Spleen (tissue), 11 donors: Measurements from ENCODE around the gene SLC16A3. TPM values are rescaled to one million over a fixed set of nuclear protein-coding genes. Genes with fewer than 3 reads are reported as not detected.
"Not testable (repeated sequence)": the region's sequence is repeated elsewhere in the genome, so short reads cannot be mapped to it uniquely, and the experiment has no call there.

Experiments used
- DNase-seq: peaks from one replicate; pipeline ENCODE4 v3.0.0-alpha.2; 2020
- H3K27ac ChIP-seq, 8 donors: fragments of 200-600 bp; sonication (generic) in 7 of 8; 1 replicate in 4 of 8; 2 replicates in 4 of 8; pipeline versions ENCODE4 v1.5.0 to v1.8.0; 2016 to 2021; ENCODE audit warnings: inconsistent platforms in 4 of 8, mild to moderate bottlenecking in 4 of 8, moderate library complexity in 1 of 8
- H3K27me3 ChIP-seq, 7 donors: fragments of 200-600 bp; sonication (generic) in 6 of 7; replicated peaks in 1 of 7; 1 replicate in 4 of 7; 2 replicates in 3 of 7; pipeline versions ENCODE4 v1.5.0 to v1.8.0; 2016 to 2021; ENCODE audit warnings: inconsistent platforms in 3 of 7, mild to moderate bottlenecking in 1 of 7
- H3K36me3 ChIP-seq, 6 donors: fragments of 200-600 bp; sonication (generic) in 5 of 6; 1 replicate in 4 of 6; 2 replicates in 2 of 6; pipeline versions ENCODE4 v1.5.0 to v1.8.0; 2016 to 2021; ENCODE audit warnings: inconsistent platforms in 2 of 6
- H3K4me1 ChIP-seq, 6 donors: fragments of 200-600 bp; sonication (generic) in 5 of 6; 1 replicate in 3 of 6; 2 replicates in 3 of 6; pipeline versions ENCODE4 v1.5.0 to v1.8.0; 2016 to 2021; ENCODE audit warnings: inconsistent platforms in 3 of 6
- H3K4me3 ChIP-seq, 8 donors: fragments of 200-600 bp; sonication (generic) in 7 of 8; 1 replicate in 4 of 8; 2 replicates in 4 of 8; pipeline versions ENCODE4 v1.5.0 to v1.8.0; 2016 to 2021; ENCODE audit warnings: inconsistent platforms in 4 of 8, mild to moderate bottlenecking in 4 of 8, moderate library complexity in 2 of 8
- H3K9me3 ChIP-seq, 8 donors: fragments of 200-600 bp; sonication (generic) in 7 of 8; 1 replicate in 4 of 8; 2 replicates in 4 of 8; pipeline versions ENCODE4 v1.5.0 to v1.8.0; 2016 to 2021; ENCODE audit warnings: inconsistent platforms in 4 of 8
- POLR2A ChIP-seq, 3 donors: fragments of 450-650 bp; IDR thresholded peaks; one replicate each; pipeline ENCODE4 v1.5.1; 2017; ENCODE audit warnings: antibody characterized with exemption in 3 of 3, mild to moderate bottlenecking in 1 of 3
- POLR2AphosphoS5 ChIP-seq, 3 donors: sonication (generic); formaldehyde crosslinking; IDR thresholded peaks; one replicate each; pipeline ENCODE4 v1.5.1; 2017; ENCODE audit warnings: antibody characterized with exemption in 3 of 3
- WGBS, 5 donors: extraction: QIAGEN DNeasy Blood & Tissue Kit in 3 of 5; methylation state at CpG; one replicate each; pipeline versions ENCODE4 v1.1.5 to v1.1.7; 2013 to 2018; 5-methylcytosine and 5-hydroxymethylcytosine counted together
- intact Hi-C: fragments of 100-400 bp; cut with DNase I; formaldehyde crosslinking; loops from one replicate; pipeline ENCODE4 v1.15.0; 2023; ENCODE audit warnings: low total_unique reads
- polyA plus RNA-seq, 3 donors: library from polyadenylated mRNA; stranded (reverse); fragments of 200-250 nt; gene quantifications; one replicate each; pipeline ENCODE4 v1.2.1, GENCODE V29; 2013
- total RNA-seq, 7 donors: library from RNA; depleted of rRNA in 3 of 7; stranded (reverse); fragments of >200 nt in 3 of 7; fragmentation: NEBNext Ultra II Directional in 4 of 7; extraction: Animal tissue kit (Norgen Biotek cat#: 25700) in 4 of 7; gene quantifications; one replicate each; pipeline versions ENCODE4 v1.1.0 to v1.2.1, GENCODE V29; 2016 to 2021
- TF ChIP-seq, protein P1 (sequence below), 11 experiments: fragments of 200-600 bp in 7 of 11; fragments of 450-650 bp in 4 of 11; sonication (generic) in 4 of 11; IDR thresholded peaks in 8 of 11; conservative IDR thresholded peaks in 3 of 11; 1 replicate in 7 of 11; 2 replicates in 4 of 11; pipeline versions ENCODE4 v1.4.0 to v1.8.0; 2016 to 2021; ENCODE audit warnings: antibody characterized with exemption in 11 of 11, inconsistent platforms in 4 of 11, mild to moderate bottlenecking in 1 of 11
- donor health status: healthy with polysubstance abuse.
- donor health status: DM: no; HTN: no; CAD: no; lungs with moderate emphysema.
- donor health status: DM: no; HTN: no; CAD: no.
- donor health status: Bipolar disorder and iron deficiency.
- donor health status: healthy.
- donor health status: DM: no; HTN: no; CAD: no.
- donor health status: DM: yes; HTN: yes; CAD: no.

SLC16A3 gene
- total and polyA plus RNA-seq, 10 donors, result 11.1 to 185 (median 74.0) TPM

- H3K27ac ChIP-seq, result no peak overlapping the region
- DNase-seq, result no peak
- intact Hi-C loops, result no loop called here
- TF ChIP-seq POLR2A (IDR thresholded peaks at IDR 0.05), result no peak
- no peak for TF ChIP-seq POLR2AphosphoS5 (IDR thresholded peaks at IDR 0.05)
- TF ChIP-seq, protein P1, sequence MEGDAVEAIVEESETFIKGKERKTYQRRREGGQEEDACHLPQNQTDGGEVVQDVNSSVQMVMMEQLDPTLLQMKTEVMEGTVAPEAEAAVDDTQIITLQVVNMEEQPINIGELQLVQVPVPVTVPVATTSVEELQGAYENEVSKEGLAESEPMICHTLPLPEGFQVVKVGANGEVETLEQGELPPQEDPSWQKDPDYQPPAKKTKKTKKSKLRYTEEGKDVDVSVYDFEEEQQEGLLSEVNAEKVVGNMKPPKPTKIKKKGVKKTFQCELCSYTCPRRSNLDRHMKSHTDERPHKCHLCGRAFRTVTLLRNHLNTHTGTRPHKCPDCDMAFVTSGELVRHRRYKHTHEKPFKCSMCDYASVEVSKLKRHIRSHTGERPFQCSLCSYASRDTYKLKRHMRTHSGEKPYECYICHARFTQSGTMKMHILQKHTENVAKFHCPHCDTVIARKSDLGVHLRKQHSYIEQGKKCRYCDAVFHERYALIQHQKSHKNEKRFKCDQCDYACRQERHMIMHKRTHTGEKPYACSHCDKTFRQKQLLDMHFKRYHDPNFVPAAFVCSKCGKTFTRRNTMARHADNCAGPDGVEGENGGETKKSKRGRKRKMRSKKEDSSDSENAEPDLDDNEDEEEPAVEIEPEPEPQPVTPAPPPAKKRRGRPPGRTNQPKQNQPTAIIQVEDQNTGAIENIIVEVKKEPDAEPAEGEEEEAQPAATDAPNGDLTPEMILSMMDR (IDR thresholded peaks at IDR 0.05 in 8 of 11, conservative IDR thresholded peaks at IDR 0.05 in 3 of 11), result no peak
- H3K36me3 ChIP-seq, result peaks cover 0 to 46% (median 16%) of the 10 kb centered on the region in 6 donors
- peaks cover 0 to 4% (median under 1%) of the 10 kb centered on the region in 6 donors for H3K4me1 ChIP-seq
- H3K27me3 ChIP-seq, result no peaks in the 10 kb centered on the region
- no peaks in the 10 kb centered on the region for H3K9me3 ChIP-seq
- 90 to 95% (median 92%) methylated on average over 22 to 26 of the region's 26 CpGs for WGBS, 5 donors
- no peak overlapping the region for H3K4me3 ChIP-seq
Observed at GRCh38 chr17:82188001-82188961, 40.6 kb upstream of the SLC16A3 start.

- H3K4me3 ChIP-seq, intact Hi-C loops, H3K9me3 ChIP-seq, DNase-seq, H3K27me3 ChIP-seq: not testable (repeated sequence)
- Histone ChIP-seq H3K4me1 (peaks cover 0 to 21% (median 9%) of the 10 kb centered on the region in 6 donors), H3K36me3 (peaks cover 0 to 56% (median 11%) of the 10 kb centered on the region in 6 donors), H3K27ac (peak overlapping the region in 7 of 8 donors; percentile 6 to 85 (median 67))
- 83 to 90% (median 88%) methylated on average over 6 of the region's 6 CpGs for WGBS, 5 donors
Observed at GRCh38 chr17:82193050-82193449, 35.8 kb upstream of the SLC16A3 start.

- peak overlapping the region in 3 of 8 donors; percentile 20 to 57 (median 32) for H3K4me3 ChIP-seq
- intact Hi-C loops, result no loop called here
- TF ChIP-seq POLR2AphosphoS5 (IDR thresholded peaks at IDR 0.05) (peak in 2 of 3 donors; percentile 46 to 62), POLR2A (IDR thresholded peaks at IDR 0.05) (no peak)
- WGBS, 5 donors, result 64 to 80% (median 68%) methylated on average over 16 of the region's 16 CpGs
- DNase-seq, result no peak
- H3K4me1 ChIP-seq, result peaks cover 0 to 26% (median 9%) of the 10 kb centered on the region in 6 donors
- no peaks in the 10 kb centered on the region for H3K27me3 ChIP-seq
- no peaks in the 10 kb centered on the region for H3K9me3 ChIP-seq
- peak overlapping the region; percentile 6 to 85 (median 67) for H3K27ac ChIP-seq
- peaks cover 0 to 62% (median 11%) of the 10 kb centered on the region in 6 donors for H3K36me3 ChIP-seq
Observed at GRCh38 chr17:82193520-82194220, 35.2 kb upstream of the SLC16A3 start.

DNA sequence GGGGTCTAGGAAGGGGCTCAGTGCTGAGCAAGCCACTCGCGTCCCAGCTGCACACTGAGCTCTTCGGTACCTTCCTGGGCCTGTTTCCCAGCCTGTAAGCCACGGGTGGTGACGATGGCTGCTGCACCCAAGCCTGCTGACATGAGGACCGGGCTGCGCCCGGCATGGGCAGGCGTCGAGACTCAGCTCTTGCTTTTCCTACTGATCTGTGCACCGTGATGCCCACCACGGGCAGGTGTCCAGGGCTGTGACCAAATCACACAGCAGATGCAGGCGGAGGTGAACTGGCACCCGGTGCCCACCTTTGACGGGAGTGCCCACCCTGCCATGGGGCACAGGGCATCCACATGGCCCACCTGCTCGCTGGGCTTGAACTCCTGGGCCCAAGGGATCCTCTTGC is 34.1 kb upstream of the SLC16A3 start:
- WGBS, 5 donors, result 96 to 97% (median 97%) methylated on average over 5 to 16 of the region's 16 CpGs
- TF ChIP-seq POLR2A (IDR thresholded peaks at IDR 0.05), result no peak
- H3K4me1 ChIP-seq, result peaks cover 0 to 27% (median 9%) of the 10 kb centered on the region in 6 donors
- intact Hi-C loops, result no loop called here
- H3K27me3 ChIP-seq, result no peaks in the 10 kb centered on the region
- no peaks in the 10 kb centered on the region for H3K9me3 ChIP-seq
- no peak overlapping the region for H3K4me3 ChIP-seq
- DNase-seq, result no peak
- H3K27ac ChIP-seq, result peak overlapping the region in 1 of 8 donors; percentile 85
- peaks cover 0 to 66% (median 11%) of the 10 kb centered on the region in 6 donors for H3K36me3 ChIP-seq

GRCh38 chr17:82195675-82196672 is 32.9 kb upstream of the SLC16A3 start:
- no peak overlapping the region for H3K4me3 ChIP-seq
- H3K27ac ChIP-seq, result no peak overlapping the region
- peaks cover 0 to 40% (median 13%) of the 10 kb centered on the region in 6 donors for H3K4me1 ChIP-seq
- 87 to 92% (median 90%) methylated on average over 24 to 25 of the region's 25 CpGs for WGBS, 5 donors
- no peaks in the 10 kb centered on the region for H3K9me3 ChIP-seq
- no peaks in the 10 kb centered on the region for H3K27me3 ChIP-seq
- DNase-seq, result no peak
- TF ChIP-seq POLR2A (IDR thresholded peaks at IDR 0.05), result no peak
- TF ChIP-seq POLR2AphosphoS5 (IDR thresholded peaks at IDR 0.05), result no peak
- TF ChIP-seq, protein P1 (IDR thresholded peaks at IDR 0.05 in 8 of 11, conservative IDR thresholded peaks at IDR 0.05 in 3 of 11), result no peak
- intact Hi-C loops, result no loop called here
- H3K36me3 ChIP-seq, result peaks cover 0 to 72% (median 11%) of the 10 kb centered on the region in 6 donors
